ENCODE measurements around the gene LKAAEAR1.

Gene LKAAEAR1

DNA sequence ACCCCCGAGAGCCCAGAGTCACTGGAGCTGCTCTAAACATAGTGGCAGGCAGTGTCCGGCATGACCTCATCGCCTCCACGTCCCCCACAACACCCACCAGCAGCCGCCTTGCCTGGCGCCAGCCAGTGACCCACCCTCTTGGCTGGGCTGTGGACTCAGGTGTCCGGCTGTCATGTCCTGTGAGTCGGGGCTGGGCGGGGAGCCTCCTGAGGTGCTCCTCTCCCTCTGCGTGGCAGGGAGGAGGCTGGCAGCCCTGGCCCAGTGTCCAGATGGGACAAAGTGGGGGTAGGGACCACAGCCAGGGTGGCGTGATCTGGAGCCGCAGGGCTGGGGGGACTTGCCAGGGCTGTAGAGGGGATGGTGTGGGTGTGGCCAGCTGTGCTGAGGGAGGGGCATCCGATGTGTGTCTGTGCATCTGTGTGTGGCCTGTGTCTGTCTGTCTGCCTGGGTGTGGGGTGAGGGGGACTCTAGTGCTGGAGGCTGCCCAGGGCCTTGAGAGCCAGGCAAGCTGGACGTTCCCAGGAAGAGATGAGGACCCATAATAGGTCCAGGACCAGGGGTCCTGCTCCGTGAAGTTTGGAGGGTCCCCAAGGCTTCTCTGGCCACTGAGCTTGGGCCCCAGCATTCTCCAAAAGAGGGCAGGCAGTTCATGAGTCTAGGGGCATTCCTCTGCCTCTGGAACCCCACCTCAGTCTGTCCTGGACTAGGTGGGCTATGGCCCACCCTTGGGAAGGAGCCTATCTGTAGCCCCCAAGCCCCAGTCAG lies 32.5 kb downstream of the LKAAEAR1 start:
- no peak for DNase-seq (ENCODE audit: low spot score)
- in situ Hi-C loops (cut with MboI; ENCODE audit: low sequenced_read_pairs, unreplicated experiment) = no loop called here
- TF ChIP-seq, protein P1, sequence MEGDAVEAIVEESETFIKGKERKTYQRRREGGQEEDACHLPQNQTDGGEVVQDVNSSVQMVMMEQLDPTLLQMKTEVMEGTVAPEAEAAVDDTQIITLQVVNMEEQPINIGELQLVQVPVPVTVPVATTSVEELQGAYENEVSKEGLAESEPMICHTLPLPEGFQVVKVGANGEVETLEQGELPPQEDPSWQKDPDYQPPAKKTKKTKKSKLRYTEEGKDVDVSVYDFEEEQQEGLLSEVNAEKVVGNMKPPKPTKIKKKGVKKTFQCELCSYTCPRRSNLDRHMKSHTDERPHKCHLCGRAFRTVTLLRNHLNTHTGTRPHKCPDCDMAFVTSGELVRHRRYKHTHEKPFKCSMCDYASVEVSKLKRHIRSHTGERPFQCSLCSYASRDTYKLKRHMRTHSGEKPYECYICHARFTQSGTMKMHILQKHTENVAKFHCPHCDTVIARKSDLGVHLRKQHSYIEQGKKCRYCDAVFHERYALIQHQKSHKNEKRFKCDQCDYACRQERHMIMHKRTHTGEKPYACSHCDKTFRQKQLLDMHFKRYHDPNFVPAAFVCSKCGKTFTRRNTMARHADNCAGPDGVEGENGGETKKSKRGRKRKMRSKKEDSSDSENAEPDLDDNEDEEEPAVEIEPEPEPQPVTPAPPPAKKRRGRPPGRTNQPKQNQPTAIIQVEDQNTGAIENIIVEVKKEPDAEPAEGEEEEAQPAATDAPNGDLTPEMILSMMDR (IDR thresholded peaks at IDR 0.05; ENCODE audit: borderline replicate concordance, control extremely low read depth, extremely low read depth, insufficient read depth, missing control alignments) = no peak

DNA sequence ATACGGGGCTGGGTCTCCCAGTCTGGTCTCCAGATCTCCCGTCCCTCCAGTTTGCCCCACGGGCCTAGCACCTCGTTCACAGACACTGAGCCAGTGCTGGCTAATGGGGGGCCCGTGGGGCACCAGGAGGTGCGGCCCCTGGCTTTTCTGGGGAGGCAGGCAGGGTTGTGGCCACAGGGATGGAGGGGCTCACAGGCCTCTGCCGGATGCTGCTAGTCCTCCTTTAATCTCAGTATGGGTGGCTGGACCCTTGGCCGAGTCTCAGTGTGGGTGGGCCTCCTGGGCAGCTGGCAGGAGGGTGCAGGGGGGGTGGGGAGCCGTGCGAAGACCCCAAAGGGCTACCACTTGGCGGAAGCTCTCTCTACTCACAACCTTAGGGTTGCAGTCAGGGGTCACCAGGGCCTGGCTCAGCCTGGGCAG lies 33.2 kb downstream of the LKAAEAR1 start:
- in situ Hi-C loops (cut with MboI; ENCODE audit: low sequenced_read_pairs, unreplicated experiment) = no loop called here
- TF ChIP-seq, protein P1 (IDR thresholded peaks at IDR 0.05; ENCODE audit: borderline replicate concordance, control extremely low read depth, extremely low read depth, insufficient read depth, missing control alignments) = no peak
- DNase-seq (ENCODE audit: low spot score) = no peak

DNA sequence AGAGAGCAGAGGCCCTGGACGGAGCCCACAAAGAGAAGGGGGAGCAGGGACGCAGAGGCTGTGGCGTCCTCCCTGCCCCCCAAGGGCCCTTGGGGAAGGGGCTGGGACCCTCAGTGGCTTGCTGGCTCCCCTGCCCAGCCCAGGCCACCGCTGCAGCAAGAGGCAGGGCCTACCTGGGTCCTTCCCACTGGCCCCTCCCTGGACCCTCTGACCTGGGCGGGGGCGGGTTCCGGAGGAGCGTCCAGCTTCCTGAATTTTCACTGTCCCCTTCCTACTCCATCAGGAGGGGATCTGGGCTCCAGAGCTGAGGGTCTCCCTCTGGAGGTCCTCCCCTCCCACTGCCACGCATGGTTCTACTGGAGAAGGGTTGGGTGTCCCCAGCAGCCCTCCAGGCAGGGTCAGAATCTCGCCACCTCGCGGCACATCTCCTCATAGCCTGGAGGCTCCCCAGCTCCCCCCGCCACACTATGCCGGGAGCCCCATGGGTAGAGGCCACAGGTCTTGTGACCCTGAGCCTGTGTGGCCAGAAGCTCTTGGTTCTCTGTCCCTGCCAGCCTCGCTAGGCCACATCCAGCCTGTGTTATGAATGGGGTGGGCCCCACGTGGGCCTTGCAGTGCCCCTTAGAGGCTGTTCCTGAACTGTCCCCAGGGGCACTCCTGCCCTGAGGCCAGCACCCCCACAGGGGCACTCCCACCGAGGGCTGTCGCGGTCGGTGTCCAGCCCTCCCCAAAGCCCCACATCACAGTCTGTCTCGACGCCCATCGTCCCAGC lies 33.8 kb downstream of the LKAAEAR1 start:
- TF ChIP-seq, protein P1 (IDR thresholded peaks at IDR 0.05; ENCODE audit: borderline replicate concordance, control extremely low read depth, extremely low read depth, insufficient read depth, missing control alignments) = no peak
- in situ Hi-C loops (cut with MboI; ENCODE audit: low sequenced_read_pairs, unreplicated experiment) = no loop called here
- DNase-seq (ENCODE audit: low spot score) = no peak

DNA sequence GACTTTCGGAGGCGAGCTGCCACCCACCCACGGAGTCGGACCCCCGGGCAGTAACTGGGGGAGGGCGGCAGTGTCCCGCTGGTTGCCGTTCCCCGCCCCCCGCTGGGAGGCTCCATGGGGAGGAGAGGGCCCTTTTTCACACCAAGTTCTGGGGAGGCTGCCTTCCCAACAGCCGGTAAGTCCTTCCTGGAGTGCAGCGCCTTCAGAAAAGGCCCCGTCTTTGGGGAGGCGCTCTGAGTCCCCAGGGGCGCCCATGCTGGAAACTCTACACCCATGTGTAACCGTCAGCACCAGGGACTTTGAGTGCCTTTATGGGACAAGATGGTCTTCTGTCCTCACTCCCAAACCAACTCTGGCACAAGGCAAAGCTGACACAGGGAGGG lies 34.3 kb downstream of the LKAAEAR1 start:
- DNase-seq (ENCODE audit: low spot score) = no peak
- in situ Hi-C loops (cut with MboI; ENCODE audit: low sequenced_read_pairs, unreplicated experiment) = no loop called here
- TF ChIP-seq, protein P1 (IDR thresholded peaks at IDR 0.05; ENCODE audit: borderline replicate concordance, control extremely low read depth, extremely low read depth, insufficient read depth, missing control alignments) = no peak

DNA sequence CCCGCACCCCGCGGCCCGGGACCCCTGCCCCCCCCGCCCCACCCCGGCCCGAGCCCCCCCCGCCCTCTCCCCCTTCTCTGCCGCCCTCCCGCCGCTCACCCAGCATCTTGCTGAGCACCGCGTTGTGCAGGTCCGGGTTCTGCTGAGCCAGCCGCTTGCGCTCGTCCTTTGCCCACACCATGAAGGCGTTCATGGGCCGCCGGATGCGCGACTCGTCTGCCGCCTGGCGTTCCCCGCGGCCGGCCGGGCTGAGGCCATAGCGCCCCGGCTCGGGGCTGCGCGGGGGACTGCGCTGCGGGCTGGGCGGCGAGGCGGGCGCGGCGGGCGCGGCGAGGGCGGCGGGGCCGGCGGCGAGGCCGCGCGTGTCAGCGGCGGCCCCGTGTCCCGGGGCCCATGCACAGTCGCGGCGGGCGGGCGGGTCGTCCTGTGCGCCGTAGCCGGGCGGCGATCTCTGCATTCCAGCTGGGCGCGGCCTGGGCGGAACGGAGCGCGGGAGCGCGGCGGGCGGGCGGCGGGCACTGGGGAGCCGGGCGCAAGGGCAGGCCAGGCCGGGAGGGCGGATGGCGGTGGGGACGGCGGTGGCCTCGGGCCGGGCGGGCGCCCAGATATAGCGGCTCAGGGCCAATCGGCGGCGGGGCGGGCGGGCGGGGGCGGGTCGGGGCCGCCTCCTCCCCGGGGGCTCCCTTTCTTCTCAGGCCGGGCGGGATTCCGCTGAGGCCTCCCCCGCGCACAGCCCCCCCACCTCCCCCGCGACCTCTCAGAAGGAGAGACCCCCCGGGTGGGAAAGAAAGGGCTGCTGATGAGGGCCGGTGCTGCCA lies 34.9 kb downstream of the LKAAEAR1 start, which contains the start of gene SOX18:
Gene SOX18, minus strand, starts transcription at position 580 of the 818 bp plus-strand sequence. Its CDS starts 123 bp downstream, at position 457.
- DNase-seq (ENCODE audit: low spot score) = peak; percentile 68
- TF ChIP-seq, protein P1 (IDR thresholded peaks at IDR 0.05; ENCODE audit: borderline replicate concordance, control extremely low read depth, extremely low read depth, insufficient read depth, missing control alignments) = no peak

DNA sequence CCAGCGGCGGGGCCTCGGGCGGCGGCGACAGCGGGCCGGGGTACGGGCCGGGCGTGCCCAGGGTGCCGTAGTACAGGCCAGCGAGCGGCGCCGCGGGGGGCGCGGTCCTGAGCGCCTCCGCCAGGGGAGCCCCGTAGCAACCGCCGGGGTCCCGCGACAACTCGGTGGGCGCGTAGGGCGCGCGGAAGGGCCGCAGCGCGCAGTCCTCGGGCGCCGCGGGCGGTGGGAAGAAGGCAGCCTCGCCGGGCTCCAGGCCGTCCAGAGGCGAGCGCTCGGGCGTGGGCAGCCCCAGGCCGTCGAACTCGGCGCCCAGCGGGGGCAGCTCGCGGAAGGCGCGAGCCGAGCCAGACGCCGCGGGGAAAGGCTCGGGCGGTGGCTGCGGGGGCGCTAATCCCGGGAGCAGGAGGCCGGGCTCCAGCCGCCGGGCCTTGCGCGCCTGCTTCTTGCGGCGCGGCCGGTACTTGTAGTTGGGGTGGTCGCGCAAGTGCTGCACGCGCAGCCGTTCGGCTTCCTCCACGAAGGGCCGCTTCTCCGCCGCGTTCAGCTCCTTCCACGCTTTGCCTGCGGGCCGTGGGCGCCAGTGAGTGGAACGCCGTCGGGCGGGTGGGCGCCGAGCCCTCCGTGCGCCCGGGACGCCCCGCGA lies 35.7 kb downstream of the LKAAEAR1 start:
- DNase-seq (ENCODE audit: low spot score) = no peak
- in situ Hi-C loops (cut with MboI; ENCODE audit: low sequenced_read_pairs, unreplicated experiment) = no loop called here
- TF ChIP-seq, protein P1 (IDR thresholded peaks at IDR 0.05; ENCODE audit: borderline replicate concordance, control extremely low read depth, extremely low read depth, insufficient read depth, missing control alignments) = no peak

More for the DNA sequence above, 34.9 kb downstream of the LKAAEAR1 start, which contains the start of gene SOX18:
- in situ Hi-C loops (cut with MboI; ENCODE audit: low sequenced_read_pairs, unreplicated experiment) = no loop called here

Measured in GM13976 (cell line).